Lung (tissue), 12 donors: Measurements from ENCODE around the gene TOM1L2. TPM values are rescaled to one million over a fixed set of nuclear protein-coding genes. Genes with fewer than 3 reads are reported as not detected.
A peak's percentile ranks its signal among the peaks of the same experiment; 100 is the strongest.

Source experiments
- ATAC-seq: fragments of 200-7000 bp; cut with Tn5 transposase; one replicate; pipeline ENCODE4 v1.9.1; 2020; ENCODE audit warnings: moderate number of reproducible peaks; ENCODE audit not compliant: insufficient read depth, low FRiP score
- DNase-seq, 3 donors: peaks; one replicate each; pipeline ENCODE4 v3.0.0-alpha.2; 2013 to 2017
- H3K27ac ChIP-seq, 2 donors: one replicate each; pipeline ENCODE4 v1.5.1; 2013; ENCODE audit warnings: mild to moderate bottlenecking in 2 of 2, moderate library complexity in 2 of 2, control low read depth in 1 of 2, inconsistent platforms in 1 of 2, low read depth in 1 of 2, low read length in 1 of 2
- H3K27me3 ChIP-seq, 3 donors: one replicate each; pipeline ENCODE4 v1.5.1; 2013; ENCODE audit warnings: low read length in 2 of 3; ENCODE audit not compliant: control insufficient read depth in 3 of 3, insufficient read depth in 3 of 3
- H3K36me3 ChIP-seq, 4 donors: one replicate each; pipeline ENCODE4 v1.5.1; 2013; ENCODE audit warnings: low read length in 4 of 4, mild to moderate bottlenecking in 1 of 4, moderate library complexity in 1 of 4; ENCODE audit not compliant: control insufficient read depth in 4 of 4, insufficient read depth in 4 of 4
- H3K4me1 ChIP-seq, 5 donors: one replicate each; pipeline ENCODE4 v1.5.1; 2013; ENCODE audit warnings: low read length in 5 of 5, mild to moderate bottlenecking in 2 of 5, moderate library complexity in 1 of 5; ENCODE audit not compliant: control insufficient read depth in 5 of 5, insufficient read depth in 5 of 5
- H3K4me3 ChIP-seq: one replicate; pipeline ENCODE4 v1.5.1; 2013; ENCODE audit warnings: mild to moderate bottlenecking, control low read depth, moderate library complexity
- H3K9ac ChIP-seq, 2 donors: one replicate each; pipeline ENCODE4 v1.5.1; 2013; ENCODE audit warnings: low read length in 2 of 2, control low read depth in 1 of 2; ENCODE audit not compliant: insufficient read depth in 1 of 2
- H3K9me3 ChIP-seq, 4 donors: one replicate each; pipeline ENCODE4 v1.5.1; 2013; ENCODE audit warnings: low read length in 3 of 4, mild to moderate bottlenecking in 1 of 4, moderate library complexity in 1 of 4; ENCODE audit not compliant: control insufficient read depth in 4 of 4, insufficient read depth in 3 of 4
- WGBS, 2 donors: extraction: QIAGEN DNeasy Blood & Tissue Kit; methylation state at CpG; one replicate each; pipeline ENCODE4 v1.1.7; 2013; 5-methylcytosine and 5-hydroxymethylcytosine counted together
- polyA plus RNA-seq, 2 donors: library from polyadenylated mRNA; stranded (reverse); fragments of 200-250 nt; gene quantifications; one replicate each; pipeline ENCODE4 v1.2.1, GENCODE V29; 2013
- total RNA-seq, 2 donors: library from RNA; depleted of rRNA in 1 of 2; stranded (reverse); fragments of >200 nt in 1 of 2; gene quantifications; one replicate each; pipeline ENCODE4 v1.2.1, GENCODE V29; 2014 to 2021
- TF ChIP-seq, protein P1 (sequence below): IDR thresholded peaks from 2 replicates; pipeline ENCODE4 v1.5.1; 2012; ENCODE audit warnings: mild to moderate bottlenecking; ENCODE audit errors: control extremely low read depth, extremely low read depth
- donor health status: control.
- donor health status: control.
- donor health status: Bipolar disorder and iron deficiency.
- donor health status: healthy.
- donor health status: DM: yes; HTN: yes; CAD: no.

TOM1L2 gene
- total and polyA plus RNA-seq, 4 donors: 21.5 to 56.5 (median 35.8) TPM

DNA sequence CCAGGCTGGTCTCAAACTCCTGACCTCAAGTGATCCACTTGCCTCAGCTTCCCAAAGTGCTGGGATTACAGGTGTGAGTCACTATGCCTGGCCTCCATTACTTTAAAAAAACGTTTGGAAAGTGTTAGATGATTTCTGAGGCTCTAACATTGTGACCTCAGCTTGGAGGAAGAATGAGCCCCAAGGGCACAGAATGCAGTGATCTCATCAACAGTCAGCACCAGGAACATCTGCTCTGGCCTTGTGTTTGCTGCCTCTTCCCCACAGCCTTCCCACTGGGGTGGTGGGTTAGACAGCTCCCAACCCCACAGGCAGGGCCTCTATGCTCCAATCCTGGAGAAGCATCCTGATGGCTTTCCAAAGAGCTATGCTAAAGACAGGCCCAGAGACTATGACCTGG lies 97.7 kb downstream of the TOM1L2 start:
- Histone ChIP-seq H3K36me3 (peaks cover 3 to 15% (median 11%) of the 10 kb centered on the region in 4 donors), H3K27ac (peak overlapping the region in 1 of 2 donors; percentile 10), H3K9ac (no peak overlapping the region), H3K27me3 (no peaks in the 10 kb centered on the region), H3K4me1 (peaks cover 25 to 63% (median 36%) of the 10 kb centered on the region in 5 donors), H3K4me3 (no peak overlapping the region), H3K9me3 (no peaks in the 10 kb centered on the region)
- ATAC-seq (no peak), DNase-seq (no peak)
- TF ChIP-seq, protein P1, sequence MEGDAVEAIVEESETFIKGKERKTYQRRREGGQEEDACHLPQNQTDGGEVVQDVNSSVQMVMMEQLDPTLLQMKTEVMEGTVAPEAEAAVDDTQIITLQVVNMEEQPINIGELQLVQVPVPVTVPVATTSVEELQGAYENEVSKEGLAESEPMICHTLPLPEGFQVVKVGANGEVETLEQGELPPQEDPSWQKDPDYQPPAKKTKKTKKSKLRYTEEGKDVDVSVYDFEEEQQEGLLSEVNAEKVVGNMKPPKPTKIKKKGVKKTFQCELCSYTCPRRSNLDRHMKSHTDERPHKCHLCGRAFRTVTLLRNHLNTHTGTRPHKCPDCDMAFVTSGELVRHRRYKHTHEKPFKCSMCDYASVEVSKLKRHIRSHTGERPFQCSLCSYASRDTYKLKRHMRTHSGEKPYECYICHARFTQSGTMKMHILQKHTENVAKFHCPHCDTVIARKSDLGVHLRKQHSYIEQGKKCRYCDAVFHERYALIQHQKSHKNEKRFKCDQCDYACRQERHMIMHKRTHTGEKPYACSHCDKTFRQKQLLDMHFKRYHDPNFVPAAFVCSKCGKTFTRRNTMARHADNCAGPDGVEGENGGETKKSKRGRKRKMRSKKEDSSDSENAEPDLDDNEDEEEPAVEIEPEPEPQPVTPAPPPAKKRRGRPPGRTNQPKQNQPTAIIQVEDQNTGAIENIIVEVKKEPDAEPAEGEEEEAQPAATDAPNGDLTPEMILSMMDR: no peak
- WGBS, 2 donors: 54 to 75% methylated on average over 1 of the region's 1 CpG

DNA sequence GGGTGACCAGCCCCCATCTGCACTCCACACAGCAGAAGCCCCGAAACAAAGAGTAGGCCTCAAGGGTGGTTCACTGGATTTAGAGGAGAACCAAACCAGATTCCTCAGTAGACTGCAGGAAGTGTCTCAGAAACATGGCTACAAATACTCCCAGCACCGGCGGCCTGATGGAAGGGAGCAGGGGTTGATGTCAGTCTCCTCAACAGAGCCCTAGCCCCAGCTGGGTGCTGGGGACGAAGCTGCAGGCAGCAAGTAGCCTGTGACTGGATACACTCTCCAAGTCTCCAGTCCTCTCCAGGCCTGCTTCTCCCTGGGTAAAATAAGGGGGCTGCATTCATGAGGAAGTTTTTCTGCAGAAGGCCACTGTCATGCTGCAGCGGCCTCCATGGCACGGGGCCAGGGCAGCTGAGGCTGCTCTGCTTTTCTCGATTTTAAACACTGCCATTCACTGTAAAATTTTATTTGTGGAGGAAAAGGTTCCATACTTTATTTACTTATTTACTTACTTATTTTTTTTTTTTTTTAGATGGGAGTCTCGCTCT lies 98.7 kb downstream of the TOM1L2 start:
- Histone ChIP-seq H3K27ac (no peak overlapping the region), H3K9me3 (no peaks in the 10 kb centered on the region), H3K27me3 (no peaks in the 10 kb centered on the region), H3K36me3 (peaks cover 0 to 12% (median 4%) of the 10 kb centered on the region in 4 donors), H3K4me1 (peaks cover 23 to 63% (median 31%) of the 10 kb centered on the region in 5 donors), H3K4me3 (no peak overlapping the region), H3K9ac (no peak overlapping the region)
- DNase-seq: peak; percentile 61 to 78 (median 71)
- no peak for ATAC-seq
- 81 to 83% methylated on average over 8 of the region's 8 CpGs for WGBS, 2 donors
- TF ChIP-seq, protein P1: no peak

DNA sequence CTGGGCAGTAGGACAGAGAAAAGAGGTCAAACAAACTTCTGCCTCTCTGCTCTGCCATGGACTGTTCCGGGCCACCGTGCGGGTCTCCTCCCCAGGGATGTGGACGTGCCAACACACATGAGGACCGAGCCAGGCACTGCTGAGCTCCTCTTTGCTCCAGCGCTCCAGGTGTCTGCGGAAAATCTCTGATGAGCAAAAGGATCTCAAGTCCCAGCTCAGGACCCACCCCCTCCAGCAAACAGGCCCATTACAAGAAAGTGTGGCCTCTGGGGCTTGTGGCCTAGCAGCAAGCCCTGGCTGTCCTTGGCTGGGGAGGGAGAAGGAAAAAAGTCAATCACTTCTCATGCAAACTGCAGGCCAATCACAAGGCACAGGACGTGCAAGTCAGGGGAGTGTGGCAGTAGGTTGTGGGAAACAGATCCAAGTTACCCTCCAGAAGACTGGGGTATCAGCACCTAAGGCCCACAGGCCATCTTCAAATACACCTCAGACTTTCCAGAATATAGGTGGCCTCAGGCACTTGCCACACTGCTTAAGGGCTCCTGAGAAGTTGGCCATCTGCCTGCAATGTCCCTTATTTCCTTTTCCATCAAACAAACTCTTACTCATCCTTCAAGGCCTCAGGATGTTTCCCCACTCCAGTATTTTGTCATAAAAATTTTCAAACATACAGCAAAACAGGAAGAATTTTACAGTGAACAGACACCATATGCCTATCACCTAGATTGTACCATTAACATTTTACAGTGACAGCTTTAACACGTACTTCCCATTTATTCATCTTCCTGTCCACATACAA lies 99.5 kb downstream of the TOM1L2 start:
- no peaks in the 10 kb centered on the region for H3K9me3 ChIP-seq
- no peak overlapping the region for H3K4me3 ChIP-seq
- 87 to 91% methylated on average over 9 of the region's 9 CpGs for WGBS, 2 donors
- no peak overlapping the region for H3K27ac ChIP-seq
- DNase-seq: no peak
- H3K27me3 ChIP-seq: no peaks in the 10 kb centered on the region
- H3K4me1 ChIP-seq: peaks cover 19 to 61% (median 28%) of the 10 kb centered on the region in 5 donors
- H3K36me3 ChIP-seq: peaks cover 0 to 12% (median 8%) of the 10 kb centered on the region in 4 donors
- ATAC-seq: no peak
- no peak overlapping the region for H3K9ac ChIP-seq
- TF ChIP-seq, protein P1: no peak
